Measurements from ENCODE around the gene INSIG1.

INSIG1 gene

GRCh38 chr7:155303039-155303593 is 5.4 kb downstream of the INSIG1 start:
- no peak for DNase-seq (ENCODE audit: low read depth in 2 of 2)

GRCh38 chr7:155303897-155304296 is 6.2 kb downstream of the INSIG1 start:
- no peak for DNase-seq (ENCODE audit: low read depth in 2 of 2)

GRCh38 chr7:155305231-155305904 is 7.7 kb downstream of the INSIG1 start:
- DNase-seq (ENCODE audit: low read depth in 2 of 2), result no peak

GRCh38 chr7:155306673-155307470 is 9.2 kb downstream of the INSIG1 start:
- no peak for DNase-seq (ENCODE audit: low read depth in 2 of 2)

DNA sequence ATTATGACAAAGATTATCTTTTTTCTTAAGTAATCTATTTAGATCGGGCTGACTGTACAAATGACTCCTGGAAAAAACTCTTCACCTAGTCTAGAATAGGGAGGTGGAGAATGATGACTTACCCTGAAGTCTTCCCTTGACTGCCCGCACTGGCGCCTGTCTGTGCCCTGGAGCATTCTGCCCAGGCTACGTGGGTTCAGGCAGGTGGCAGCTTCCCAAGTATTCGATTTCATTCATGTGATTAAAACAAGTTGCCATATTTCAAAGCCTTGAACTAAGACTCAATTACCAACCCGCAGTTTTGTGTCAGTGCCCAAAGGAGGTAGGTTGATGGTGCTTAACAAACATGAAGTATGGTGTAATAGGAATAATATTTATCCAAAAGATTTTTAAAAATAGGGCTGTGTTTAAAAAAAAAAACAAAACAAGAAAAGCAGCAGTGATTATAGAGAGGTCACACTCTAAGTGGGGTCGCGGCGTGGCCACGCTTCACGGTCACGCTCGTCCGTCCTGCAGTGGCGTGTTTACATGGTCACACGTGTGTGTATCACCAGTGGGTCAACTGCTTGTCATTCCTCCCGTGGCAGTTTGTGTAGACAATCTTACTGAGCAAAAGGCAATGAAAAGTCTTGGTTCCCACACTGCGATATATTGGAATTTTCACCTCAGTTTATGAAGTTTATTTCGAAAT is 10.8 kb downstream of the INSIG1 start:
- no peak for DNase-seq (ENCODE audit: low read depth in 2 of 2)

DNA sequence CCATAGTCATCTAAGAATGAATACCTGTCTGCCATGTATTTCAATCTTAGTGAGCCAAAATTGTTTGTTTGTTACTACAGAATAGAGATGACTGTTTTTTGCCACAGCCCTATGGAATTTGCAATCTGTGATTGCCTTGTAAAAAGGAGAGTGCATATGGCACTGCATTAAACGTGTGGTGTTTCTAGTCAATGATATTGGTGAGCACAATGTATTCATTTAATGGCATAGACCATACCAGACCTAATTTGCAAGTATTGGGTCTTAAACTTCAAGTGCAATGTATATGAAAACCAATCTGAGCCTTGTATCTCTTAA is 11.3 kb downstream of the INSIG1 start:
- no peak for DNase-seq (ENCODE audit: low read depth in 2 of 2)

GRCh38 chr7:155310425-155311114 is 12.9 kb downstream of the INSIG1 start:
- no peak for DNase-seq (ENCODE audit: low read depth in 2 of 2)

DNA sequence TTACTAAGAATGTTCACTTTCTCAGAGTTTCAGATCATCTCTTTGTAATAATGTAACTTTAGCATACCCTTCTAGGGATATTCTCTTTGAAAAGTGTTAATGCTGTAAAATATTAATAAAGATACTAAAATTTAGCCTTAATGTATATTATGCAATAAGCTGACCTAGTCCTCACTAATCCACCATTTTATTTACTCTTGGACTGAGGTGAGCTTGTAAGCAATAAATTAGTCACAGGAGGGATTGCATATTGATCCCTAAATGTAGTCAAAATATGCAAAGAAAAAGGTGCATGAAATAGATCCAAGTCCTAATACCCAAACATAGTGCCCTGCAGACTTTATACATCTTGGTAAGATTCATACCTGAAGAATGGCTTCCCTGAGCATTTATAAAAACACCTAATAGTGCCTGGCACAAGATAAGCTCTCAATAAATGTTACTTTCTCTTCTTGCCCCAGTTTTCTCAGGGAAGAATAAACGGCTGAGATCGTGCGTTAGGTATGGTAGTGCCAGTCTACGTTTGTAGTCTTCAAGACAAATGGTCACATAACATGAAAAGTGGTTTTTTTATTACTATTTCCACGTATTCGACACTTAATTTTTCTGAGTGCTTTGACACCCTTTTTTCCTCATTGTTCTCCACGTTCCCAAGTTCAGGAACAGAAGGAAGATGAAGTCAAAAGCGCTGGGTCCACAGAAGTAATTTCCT is 14.3 kb downstream of the INSIG1 start:
- DNase-seq (ENCODE audit: low read depth in 2 of 2), result no peak

DNA sequence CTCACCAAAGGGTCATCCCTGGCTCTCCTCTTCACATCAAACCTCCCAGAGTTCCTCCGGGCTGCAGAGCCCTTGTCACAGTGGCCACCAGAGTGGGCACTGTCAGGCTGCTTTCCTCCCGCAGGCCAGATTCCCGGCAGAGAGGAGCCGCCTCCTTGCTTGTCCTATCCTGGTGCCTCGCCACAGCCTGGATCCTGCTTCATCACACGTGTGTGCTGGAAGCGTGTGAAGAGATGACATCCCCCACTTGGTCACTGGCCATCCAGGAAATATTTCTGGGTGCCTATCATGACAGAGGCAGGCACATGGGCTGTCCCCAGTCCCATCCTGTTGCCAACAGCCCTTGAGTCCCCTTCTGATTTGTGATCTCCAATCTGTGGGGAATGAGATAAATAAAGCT is 15.0 kb downstream of the INSIG1 start:
- DNase-seq (ENCODE audit: low read depth in 2 of 2), result no peak

- DNase-seq (ENCODE audit: low read depth in 2 of 2), result no peak
Measured at GRCh38 chr7:155313096-155313495, 15.4 kb downstream of the INSIG1 start.

GRCh38 chr7:155315977-155316376 is 18.3 kb downstream of the INSIG1 start:
- no peak for DNase-seq (ENCODE audit: low read depth in 2 of 2)

GRCh38 chr7:155316427-155317113 is 18.9 kb downstream of the INSIG1 start:
- no peak for DNase-seq (ENCODE audit: low read depth in 2 of 2)

DNA sequence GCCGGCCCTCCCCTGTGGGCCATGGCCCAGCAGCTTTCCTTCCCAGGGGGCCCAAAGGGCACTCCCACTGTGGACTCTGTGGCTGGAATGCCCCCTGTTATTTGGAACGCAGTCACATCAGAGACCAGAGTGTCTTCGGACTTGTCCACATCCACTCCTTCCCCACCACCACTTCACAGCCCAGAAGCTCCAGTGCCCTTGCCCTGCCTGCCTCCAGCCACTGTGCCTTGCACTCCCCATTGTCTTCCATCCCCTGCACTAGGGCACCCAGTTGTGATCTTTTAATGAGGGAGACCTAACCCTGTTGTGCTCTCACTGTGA is 19.4 kb downstream of the INSIG1 start:
- DNase-seq (ENCODE audit: low read depth in 2 of 2), result no peak

- DNase-seq (ENCODE audit: low read depth in 2 of 2), result no peak
Measured at GRCh38 chr7:155318245-155318644, 20.6 kb downstream of the INSIG1 start.

- no peak for DNase-seq (ENCODE audit: low read depth in 2 of 2)
Measured at GRCh38 chr7:155322530-155322929, 24.9 kb downstream of the INSIG1 start.

GRCh38 chr7:155323001-155323638 is 25.4 kb downstream of the INSIG1 start:
- no peak for DNase-seq (ENCODE audit: low read depth in 2 of 2)

- no peak for DNase-seq (ENCODE audit: low read depth in 2 of 2)
Measured at GRCh38 chr7:155324012-155324917, 26.6 kb downstream of the INSIG1 start.

DNA sequence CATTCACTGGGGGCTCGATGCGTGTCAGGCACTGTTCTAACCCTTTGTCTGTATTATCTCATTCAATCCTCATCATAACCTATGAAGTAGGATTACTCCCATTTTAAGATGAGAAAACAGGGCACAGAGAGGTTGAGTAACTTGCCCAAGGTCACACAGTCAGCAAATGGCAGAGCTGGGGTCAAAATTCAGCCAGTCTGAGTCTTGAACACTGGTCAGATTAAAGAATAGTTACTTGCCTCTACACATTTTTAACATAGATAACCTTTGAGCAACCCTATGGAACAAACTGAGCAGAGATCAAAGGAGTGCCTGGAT is 27.2 kb downstream of the INSIG1 start:
- DNase-seq (ENCODE audit: low read depth in 2 of 2), result no peak

GRCh38 chr7:155326385-155326784 is 28.7 kb downstream of the INSIG1 start:
- DNase-seq (ENCODE audit: low read depth in 2 of 2), result no peak

All from stimulated activated CD8-positive, alpha-beta memory T cell treated with anti-CD3 and anti-CD28 coated beads, Interleukin-7, amount 100 ng/mL, for 4 hours (primary cell).